ENCODE data around the gene RFX1. TPM values are rescaled to one million over a fixed set of nuclear protein-coding genes. Genes with fewer than 3 reads are reported as not detected.

RFX1 gene
- total RNA-seq, 1 donor from 2014 or later: 1.8 TPM

DNA sequence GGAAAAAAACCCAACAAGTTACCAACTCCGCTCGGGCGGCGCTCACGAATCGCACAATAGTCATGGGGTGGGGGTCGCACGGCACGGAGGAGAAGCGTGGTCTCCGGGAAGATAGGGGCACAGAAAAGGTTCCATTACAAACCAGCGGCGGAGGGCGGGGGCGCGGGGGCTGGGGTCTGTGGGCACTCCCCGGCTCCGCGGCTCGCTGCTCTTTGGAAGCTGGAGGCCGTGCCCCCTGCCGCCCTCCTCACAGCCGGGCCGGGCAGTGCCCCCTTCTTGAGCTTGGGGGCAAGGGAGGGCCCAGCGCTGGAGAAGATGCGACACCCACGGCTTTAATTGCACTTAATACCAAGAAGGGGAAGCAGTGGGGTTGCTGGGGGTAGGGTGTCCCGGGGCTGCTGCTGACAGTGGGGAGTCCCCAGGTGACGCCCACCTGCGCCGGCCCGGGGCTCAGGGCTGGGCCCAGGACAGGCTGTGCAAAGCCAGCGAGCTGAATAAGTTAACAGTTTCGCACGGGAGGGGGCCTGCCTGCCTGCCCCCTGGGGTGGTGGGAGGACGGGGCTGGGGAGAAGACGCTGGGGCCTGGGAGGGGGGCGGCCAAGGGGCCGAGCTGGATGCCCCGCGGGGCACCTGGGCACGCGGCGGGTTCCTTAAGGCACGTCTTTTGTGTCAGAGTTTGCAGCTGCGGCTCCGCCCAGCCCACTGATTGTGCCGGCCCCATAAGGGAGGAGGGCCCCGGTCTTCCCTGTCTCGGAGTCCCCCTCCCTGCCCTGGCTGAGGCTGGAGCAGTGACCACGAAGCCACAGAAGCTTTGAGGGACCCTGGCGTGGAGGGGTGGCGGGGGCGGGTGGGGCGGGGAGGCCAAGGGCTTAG lies 44.1 kb downstream of the RFX1 start:
- DNase-seq (ENCODE audit: low read depth in 2 of 2): no peak

DNA sequence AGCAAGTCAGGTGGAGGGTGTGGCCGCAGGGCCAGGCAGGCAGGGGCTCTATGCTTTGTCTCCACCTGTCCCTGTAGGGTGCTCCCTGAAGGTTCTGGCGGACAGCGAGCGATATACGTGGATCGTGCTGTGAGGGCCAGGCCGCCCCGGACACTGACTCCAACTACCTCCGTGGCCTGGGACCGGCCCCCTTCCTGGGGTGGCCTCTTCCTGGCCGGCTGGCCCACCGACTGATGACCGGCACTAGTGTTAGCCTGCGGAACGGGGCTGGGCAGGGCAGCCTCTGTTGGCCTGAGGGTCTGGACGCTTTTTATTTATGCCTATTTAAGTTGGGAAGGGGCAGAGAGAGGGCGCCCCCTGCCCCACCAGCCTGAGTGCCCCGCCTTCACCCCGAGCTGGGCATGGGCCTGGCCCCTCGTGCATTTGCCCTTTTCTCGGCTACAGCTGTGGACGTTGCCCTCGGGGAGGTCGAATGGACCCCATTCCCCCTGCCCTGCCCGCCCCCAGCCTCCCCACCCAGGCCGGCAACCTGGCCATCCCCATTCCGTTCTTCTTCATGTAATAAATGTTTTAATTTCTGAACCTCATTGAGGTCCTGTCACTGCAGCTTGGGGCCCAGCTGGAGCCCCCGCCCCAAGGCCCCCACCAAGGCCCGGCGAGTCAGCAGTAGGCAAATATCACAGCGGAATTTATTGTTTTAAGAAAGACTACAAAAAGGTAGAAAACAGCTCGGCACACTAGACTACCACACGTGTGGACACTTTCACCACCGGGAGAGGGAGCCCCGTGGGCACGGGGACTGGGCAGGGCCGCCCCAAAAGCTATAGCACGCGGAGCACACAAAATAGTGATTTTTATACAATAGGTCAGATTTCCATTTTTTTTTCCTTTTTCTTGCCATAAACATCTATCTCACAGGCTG lies 45.0 kb downstream of the RFX1 start:
- DNase-seq (ENCODE audit: low read depth in 2 of 2): no peak

GRCh38 chr19:13959962-13960862 lies 45.9 kb downstream of the RFX1 start:
- peak in 1 of 2 donors; percentile 24 for DNase-seq (ENCODE audit: low read depth in 2 of 2)

DNA sequence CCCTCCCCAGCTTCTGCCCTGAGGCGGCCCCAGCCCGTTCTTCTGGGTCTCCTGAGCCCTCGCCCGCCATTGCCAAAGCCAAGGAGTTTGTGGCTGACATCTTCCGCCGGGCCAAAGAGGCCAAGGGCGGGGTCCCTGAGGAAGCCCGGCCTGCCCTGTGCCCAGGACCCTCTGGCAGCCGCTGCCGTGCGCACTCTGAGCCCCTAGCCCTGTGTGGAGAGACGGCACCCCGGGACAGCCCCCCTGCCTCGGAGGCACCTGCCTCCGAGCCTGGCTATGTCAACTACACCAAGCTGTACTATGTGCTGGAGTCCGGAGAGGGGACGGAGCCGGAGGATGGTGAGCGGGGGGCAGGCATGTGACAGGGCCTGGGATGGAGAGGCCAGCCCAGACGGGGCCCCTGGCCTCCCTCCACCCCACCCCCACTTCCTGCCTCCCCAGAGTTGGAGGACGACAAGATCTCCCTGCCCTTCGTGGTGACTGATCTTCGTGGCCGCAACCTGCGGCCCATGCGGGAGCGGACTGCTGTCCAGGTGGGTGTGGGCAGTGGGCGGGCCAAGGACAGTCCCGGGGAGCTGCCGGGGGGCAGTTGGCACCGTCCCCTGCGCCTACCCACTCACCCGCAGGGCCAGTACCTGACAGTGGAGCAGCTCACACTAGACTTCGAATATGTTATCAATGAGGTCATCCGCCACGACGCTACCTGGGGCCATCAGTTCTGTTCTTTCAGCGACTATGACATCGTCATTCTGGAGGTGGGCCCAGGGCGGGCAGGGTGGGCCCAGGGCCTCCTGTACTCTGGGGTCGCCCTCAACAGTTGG lies 46.8 kb downstream of the RFX1 start:
- no peak for DNase-seq (ENCODE audit: low read depth in 2 of 2)

- no peak for DNase-seq (ENCODE audit: low read depth in 2 of 2)
These were observed 48.1 kb downstream of the RFX1 start for GRCh38 chr19:13958043-13958442.

- DNase-seq (ENCODE audit: low read depth in 2 of 2): no peak
These were observed 49.1 kb downstream of the RFX1 start for GRCh38 chr19:13957051-13957450.

DNA sequence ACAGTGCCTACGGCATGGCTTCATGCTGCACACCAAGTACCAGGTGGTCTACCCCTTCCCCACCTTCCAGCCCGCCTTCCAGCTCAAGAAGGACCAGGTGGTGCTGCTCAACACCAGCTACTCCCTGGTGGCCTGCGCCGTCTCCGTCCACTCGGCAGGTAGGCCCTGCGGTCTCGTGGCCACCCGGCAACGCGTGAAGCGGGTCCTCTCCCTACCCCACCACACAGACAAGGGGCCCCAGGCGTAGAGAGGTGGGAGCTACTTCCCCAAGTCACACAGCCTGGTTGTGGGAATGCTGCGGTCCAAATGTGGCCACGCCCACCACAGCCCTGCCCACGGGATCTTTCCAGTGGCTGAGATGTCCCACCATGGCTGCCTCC lies 49.8 kb downstream of the RFX1 start:
- no peak for DNase-seq (ENCODE audit: low read depth in 2 of 2)

GRCh38 chr19:13955662-13956364 lies 50.3 kb downstream of the RFX1 start:
- DNase-seq (ENCODE audit: low read depth in 2 of 2): no peak

GRCh38 chr19:13954185-13954584 lies 51.9 kb downstream of the RFX1 start:
- DNase-seq (ENCODE audit: low read depth in 2 of 2): no peak

DNA sequence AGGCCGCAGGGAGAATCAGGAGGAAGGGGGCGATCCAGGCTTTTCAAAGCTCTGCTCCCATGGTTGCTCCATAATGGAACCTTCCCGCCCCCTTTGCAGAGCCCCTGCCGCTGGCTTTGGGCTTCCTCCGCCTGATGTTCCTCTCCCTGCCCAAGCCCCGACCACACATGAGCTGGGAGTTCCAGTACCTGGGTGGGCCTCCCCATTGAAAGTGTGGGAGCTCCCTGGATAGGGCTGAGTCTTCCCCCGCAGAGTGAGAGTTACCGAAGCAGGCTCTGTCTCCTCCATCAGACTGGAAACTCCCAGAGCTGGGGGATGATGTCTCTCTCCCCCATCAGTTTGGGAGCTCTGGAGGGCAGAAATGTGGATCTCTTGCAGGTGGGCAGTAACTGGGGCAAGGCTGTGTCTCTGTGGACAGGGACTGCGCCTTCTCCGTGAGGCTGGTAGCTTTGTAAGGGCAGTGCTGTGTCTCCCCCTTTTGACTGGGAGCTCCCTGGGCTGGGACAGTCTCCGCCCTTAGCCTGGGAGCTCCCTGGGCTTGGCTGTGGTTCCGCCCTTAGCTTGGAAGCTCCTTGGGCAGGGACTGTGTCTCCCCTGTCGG lies 53.1 kb downstream of the RFX1 start:
- DNase-seq (ENCODE audit: low read depth in 2 of 2): peak in 1 of 2 donors; percentile 17

DNA sequence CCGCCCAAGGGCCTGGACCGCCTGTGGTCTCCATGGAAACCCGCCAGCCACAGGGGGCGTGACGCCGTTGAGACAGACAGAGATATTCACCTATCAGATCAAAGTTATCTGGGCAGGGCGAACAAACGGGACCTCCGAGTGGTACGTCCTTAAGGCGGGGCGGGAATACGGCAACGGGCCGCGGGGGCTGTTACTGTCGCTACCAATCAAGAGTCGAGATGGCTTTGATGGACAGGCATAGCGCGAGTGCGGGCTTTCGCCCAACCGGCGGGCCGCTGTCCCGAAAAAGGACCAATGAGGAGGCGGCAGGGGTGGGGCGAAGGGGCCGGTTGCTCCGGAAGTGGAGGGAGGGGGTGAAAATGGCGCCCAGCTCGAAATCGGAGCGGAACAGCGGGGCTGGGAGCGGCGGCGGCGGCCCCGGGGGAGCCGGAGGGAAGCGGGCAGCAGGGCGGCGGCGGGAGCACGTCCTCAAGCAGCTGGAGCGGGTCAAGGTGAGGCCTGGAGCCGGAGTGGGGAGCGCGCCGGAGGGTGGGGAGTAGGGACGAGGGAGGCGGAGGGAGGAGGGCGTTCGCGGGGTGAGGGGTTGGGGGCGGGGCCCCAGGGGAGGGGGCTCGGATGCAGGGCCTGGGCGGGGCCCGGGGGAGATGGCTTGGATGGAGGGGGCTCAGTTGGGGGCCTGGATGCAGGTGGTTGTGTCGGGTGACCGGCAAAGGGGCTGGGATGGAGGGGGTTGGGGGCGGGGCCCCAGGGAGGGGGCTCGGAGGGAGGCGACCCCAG lies 53.8 kb downstream of the RFX1 start, which contains the start of gene DCAF15:
Gene DCAF15 (plus strand): TSS at position 356 of the 777 bp plus-strand sequence. CDS start 4 bp downstream, at position 360.
- DNase-seq (ENCODE audit: low read depth in 2 of 2): peak; percentile 99 to 100

- DNase-seq (ENCODE audit: low read depth in 2 of 2): no peak
These were observed 54.3 kb downstream of the RFX1 start for GRCh38 chr19:13951799-13952153.

DNA sequence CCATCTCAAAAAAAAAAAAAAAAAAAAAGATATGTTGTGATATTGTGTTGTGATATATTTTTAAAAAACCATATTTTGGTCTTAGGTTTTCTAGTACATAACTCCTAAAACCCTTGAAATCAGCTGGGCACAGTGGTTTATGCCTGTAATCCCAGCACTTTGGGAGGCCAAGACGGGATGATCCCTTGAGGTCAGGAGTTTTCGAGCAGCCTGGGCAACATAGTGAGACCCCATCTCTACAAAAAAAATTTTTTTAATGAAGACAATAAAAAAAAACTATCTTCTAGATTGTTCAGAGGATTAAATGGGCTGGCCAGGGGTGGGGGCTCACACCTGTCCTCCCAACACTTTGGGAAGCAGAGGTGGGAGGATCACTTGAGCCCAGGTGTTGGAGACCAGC lies 55.1 kb downstream of the RFX1 start:
- no peak for DNase-seq (ENCODE audit: low read depth in 2 of 2)

DNA sequence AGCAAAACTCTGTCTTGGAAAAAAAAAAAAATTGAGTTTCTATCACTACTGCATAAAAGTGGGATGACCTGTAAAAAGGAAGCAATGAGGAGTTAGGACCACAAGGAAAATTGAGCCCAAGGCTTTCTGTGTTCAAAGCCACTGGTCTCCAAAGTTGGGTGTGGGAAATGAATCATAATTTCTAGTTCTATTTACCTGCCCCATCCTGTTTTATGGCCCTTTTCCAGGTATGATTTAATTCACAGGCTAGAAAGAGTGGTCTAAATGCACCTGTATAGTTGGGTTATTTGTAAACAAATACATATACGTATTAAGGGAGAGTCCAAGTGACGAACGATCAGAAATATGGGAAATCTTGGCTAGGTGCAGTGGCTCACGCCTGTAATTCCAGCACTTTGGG lies 59.7 kb downstream of the RFX1 start:
- no peak for DNase-seq (ENCODE audit: low read depth in 2 of 2)

DNA sequence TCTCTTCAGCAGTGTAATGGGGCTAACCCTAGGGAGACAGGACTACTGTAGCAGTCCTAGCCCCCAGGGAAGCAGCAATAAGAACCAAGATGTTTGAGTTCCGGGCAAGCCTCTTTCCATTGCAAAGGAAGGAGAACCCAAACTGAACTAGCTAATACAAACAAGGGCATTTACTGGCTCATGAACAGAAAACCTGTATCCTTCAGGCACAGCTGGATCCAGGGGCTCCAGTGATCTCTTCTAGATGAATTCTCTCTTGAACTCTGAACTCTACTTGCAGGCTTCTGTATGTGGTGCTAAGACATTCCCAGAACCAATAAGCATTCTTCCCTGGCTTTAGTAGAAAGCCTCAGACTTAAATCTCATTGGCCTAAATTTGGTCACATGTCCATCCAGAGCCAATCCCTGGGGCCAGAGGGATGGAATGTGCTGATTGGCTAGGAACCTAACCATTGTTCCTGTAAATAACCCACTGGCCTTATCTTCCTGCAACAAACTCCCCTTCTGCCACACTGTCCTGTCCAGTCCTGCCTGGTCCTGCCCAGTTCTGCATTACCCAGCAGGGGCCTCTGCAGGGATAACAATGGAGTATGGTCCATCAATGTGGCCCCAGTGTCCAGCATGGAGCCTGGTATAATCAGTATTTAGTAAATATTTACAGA lies 64.0 kb downstream of the RFX1 start:
- DNase-seq (ENCODE audit: low read depth in 2 of 2): no peak

DNA sequence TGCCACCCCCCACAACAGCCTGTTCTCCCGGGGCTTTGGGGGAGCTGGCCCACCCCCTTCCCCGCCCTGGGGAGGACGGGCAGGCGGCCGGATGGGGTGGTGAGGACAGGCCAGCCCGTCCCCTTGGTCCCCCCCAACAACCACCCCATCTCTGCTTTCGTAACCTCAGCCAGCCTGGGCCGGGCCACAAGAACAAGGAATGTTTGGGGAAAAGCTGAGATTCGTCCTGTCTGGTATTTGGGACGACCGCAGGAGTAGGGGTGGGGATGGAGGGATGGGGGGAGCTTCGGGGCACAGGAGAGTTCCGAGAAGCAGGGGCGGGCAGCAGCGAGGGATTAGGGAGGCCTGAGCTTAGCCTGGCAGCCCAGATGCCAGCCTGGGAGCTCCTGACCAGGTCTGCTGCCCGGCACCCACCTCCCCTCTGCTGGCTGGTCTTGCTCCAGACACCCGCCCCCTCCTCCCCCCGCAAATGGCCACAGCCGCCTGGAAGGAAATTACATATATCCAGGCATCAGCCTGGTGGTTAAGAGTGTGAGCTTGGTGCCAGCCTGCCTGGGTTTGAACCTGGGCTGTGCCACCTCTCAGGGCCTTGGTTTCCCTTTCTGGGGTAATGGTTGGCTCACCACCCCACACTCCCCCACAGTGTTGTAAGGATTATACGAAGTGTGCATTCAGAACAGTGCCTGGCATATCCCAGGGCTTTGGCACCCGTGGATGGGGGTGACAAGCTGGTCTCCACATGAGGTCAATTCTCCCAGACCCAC lies 67.6 kb downstream of the RFX1 start, which contains the start of gene PODNL1:
Gene PODNL1 (minus strand): TSS at position 117 of the 764 bp plus-strand sequence. CDS start 236 bp downstream, outside the sequence.
- no peak for DNase-seq (ENCODE audit: low read depth in 2 of 2)
